Ascending aorta (tissue), 2 donors: ENCODE data around the gene KCTD18. TPM values are rescaled to one million over a fixed set of nuclear protein-coding genes. Genes with fewer than 3 reads are reported as not detected.

Experiments used
- DNase-seq, 2 donors: peaks; one replicate each; pipeline ENCODE4 v3.0.0-alpha.2; 2019; ENCODE audit warnings: low spot score in 2 of 2
- H3K27ac ChIP-seq, 2 donors: fragments of 200-600 bp; sonication (generic); one replicate each; pipeline ENCODE4 v1.5.1; 2016 to 2017; ENCODE audit warnings: mild to moderate bottlenecking in 1 of 2
- H3K27me3 ChIP-seq: fragments of 200-600 bp; sonication (generic); one replicate; pipeline ENCODE4 v1.5.1; 2017
- H3K36me3 ChIP-seq, 2 donors: fragments of 200-600 bp; sonication (generic); one replicate each; pipeline ENCODE4 v1.5.1; 2016
- H3K4me1 ChIP-seq, 2 donors: fragments of 200-600 bp; sonication (generic); one replicate each; pipeline ENCODE4 v1.5.1; 2016 to 2017; ENCODE audit warnings: mild to moderate bottlenecking in 1 of 2
- H3K4me3 ChIP-seq, 2 donors: fragments of 200-600 bp; sonication (generic); one replicate each; pipeline ENCODE4 v1.5.1; 2016 to 2017; ENCODE audit warnings: mild to moderate bottlenecking in 1 of 2
- H3K9me3 ChIP-seq, 2 donors: fragments of 200-600 bp; sonication (generic); one replicate each; pipeline ENCODE4 v1.5.1; 2016
- intact Hi-C: fragments of 100-400 bp; cut with DNase I; formaldehyde crosslinking; loops from one replicate; pipeline ENCODE4 v1.15.1; 2023
- total RNA-seq: library from RNA; depleted of rRNA; stranded (reverse); fragments of >200 nt; gene quantifications from one replicate; pipeline ENCODE4 v1.1.0, GENCODE V29; 2016
- TF ChIP-seq, protein P1 (sequence below), 3 experiments: fragments of 200-600 bp in 2 of 3; fragments of 450-650 bp in 1 of 3; sonication (generic) in 2 of 3; IDR thresholded peaks; one replicate each; pipeline ENCODE4 v1.5.1; 2016 to 2019; ENCODE audit warnings: antibody characterized with exemption in 3 of 3, mild to moderate bottlenecking in 1 of 3, moderate library complexity in 1 of 3

The KCTD18 gene
- total RNA-seq, 1 donor from 2014 or later: 17.9 TPM

DNA sequence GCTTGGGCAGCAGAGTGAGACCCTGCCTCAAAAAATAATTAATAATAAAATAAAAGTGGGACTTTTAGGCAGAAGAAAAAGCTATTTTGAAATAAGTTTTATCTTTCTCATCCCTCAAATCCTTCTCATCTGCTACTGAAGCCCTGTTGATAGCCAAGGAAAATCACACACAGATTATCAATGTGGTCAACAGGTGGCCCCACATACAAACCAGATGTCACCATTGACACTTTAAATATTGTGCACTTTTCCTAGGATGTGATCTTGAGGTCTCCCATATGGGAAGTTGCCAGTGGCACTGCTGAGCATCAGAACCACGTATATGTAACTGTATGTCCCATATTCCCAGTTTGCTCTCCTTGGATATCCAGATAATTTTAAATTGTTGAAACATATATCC lies 64.6 kb downstream of the KCTD18 start:
- intact Hi-C loops: no loop called here
- Histone ChIP-seq H3K9me3 (no peaks in the 10 kb centered on the region), H3K27me3 (no peaks in the 10 kb centered on the region), H3K36me3 (peaks cover 10 to 23% of the 10 kb centered on the region in 2 donors), H3K4me1 (no peaks in the 10 kb centered on the region), H3K4me3 (no peak overlapping the region), H3K27ac (no peak overlapping the region)
- TF ChIP-seq, protein P1, sequence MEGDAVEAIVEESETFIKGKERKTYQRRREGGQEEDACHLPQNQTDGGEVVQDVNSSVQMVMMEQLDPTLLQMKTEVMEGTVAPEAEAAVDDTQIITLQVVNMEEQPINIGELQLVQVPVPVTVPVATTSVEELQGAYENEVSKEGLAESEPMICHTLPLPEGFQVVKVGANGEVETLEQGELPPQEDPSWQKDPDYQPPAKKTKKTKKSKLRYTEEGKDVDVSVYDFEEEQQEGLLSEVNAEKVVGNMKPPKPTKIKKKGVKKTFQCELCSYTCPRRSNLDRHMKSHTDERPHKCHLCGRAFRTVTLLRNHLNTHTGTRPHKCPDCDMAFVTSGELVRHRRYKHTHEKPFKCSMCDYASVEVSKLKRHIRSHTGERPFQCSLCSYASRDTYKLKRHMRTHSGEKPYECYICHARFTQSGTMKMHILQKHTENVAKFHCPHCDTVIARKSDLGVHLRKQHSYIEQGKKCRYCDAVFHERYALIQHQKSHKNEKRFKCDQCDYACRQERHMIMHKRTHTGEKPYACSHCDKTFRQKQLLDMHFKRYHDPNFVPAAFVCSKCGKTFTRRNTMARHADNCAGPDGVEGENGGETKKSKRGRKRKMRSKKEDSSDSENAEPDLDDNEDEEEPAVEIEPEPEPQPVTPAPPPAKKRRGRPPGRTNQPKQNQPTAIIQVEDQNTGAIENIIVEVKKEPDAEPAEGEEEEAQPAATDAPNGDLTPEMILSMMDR (IDR thresholded peaks at IDR 0.05): no peak
- DNase-seq: no peak

DNA sequence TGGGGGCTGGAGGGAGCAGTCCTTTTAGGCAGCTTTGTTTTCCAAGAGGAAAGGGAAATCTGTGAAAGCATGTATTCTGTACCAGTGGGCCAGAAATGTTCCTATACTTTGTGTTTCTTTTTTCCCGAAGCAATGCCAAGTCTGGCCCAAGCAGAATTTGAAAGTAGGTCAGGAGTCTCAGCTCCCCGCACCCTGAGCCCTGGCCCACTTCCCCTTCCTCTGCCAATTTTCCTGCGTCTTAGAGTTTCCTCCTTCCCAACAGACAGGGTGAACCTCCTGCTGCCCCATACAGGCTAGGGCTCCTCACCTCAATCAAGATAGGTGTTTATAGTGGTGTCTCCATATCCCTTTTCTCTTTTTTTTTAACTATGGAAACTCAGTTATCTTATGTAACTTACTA lies 65.3 kb downstream of the KCTD18 start:
- intact Hi-C loops: no loop called here
- Histone ChIP-seq H3K27ac (no peak overlapping the region), H3K4me3 (no peak overlapping the region), H3K9me3 (no peaks in the 10 kb centered on the region), H3K36me3 (peaks cover 10 to 25% of the 10 kb centered on the region in 2 donors), H3K4me1 (no peaks in the 10 kb centered on the region), H3K27me3 (no peaks in the 10 kb centered on the region)
- TF ChIP-seq, protein P1 (IDR thresholded peaks at IDR 0.05): no peak
- no peak for DNase-seq

DNA sequence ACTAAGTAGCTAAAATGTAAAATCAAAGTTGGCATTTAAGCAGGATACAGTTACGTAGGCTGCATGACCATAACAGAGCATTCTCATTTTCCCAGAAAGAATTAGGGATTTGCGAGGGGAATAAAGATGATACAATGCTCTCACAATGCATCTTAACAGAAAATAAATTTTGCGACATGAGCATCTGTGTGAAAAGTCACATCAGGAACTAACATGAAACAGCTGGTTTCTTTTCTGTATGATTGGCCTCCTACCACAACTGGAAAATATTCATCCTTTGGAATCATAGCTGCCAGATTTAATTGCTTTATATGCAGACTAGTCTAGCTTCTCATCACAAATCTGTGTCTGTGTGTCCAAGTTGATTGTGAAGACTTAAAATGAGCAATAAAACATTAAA lies 66.0 kb downstream of the KCTD18 start:
- no peak overlapping the region for H3K27ac ChIP-seq
- H3K36me3 ChIP-seq: peaks cover 10 to 30% of the 10 kb centered on the region in 2 donors
- no peaks in the 10 kb centered on the region for H3K9me3 ChIP-seq
- H3K4me1 ChIP-seq: no peaks in the 10 kb centered on the region
- no peak for DNase-seq
- intact Hi-C loops: no loop called here
- H3K27me3 ChIP-seq: no peaks in the 10 kb centered on the region
- H3K4me3 ChIP-seq: no peak overlapping the region
- TF ChIP-seq, protein P1 (IDR thresholded peaks at IDR 0.05): no peak

DNA sequence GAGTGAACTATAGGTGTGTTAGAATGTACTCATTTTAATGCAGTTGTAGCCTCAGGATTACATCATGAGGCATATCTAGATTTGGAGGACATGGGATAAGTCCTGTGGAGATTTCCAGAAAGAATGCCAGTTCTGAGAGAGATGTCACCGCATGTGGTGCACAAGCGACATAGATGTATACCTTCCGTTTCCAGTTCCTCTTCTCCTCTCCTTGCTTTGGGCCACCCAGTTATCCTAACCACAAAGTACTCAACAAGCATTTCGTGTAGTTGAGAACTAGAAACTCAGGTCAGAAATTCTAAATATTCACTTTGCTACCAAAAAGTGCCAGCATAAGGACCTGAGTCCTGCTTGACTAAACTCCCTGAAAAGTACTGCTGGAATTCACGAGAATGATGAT lies 66.5 kb downstream of the KCTD18 start:
- Histone ChIP-seq H3K27ac (no peak overlapping the region), H3K9me3 (no peaks in the 10 kb centered on the region), H3K36me3 (peaks cover 10 to 30% of the 10 kb centered on the region in 2 donors), H3K27me3 (no peaks in the 10 kb centered on the region), H3K4me1 (no peaks in the 10 kb centered on the region), H3K4me3 (no peak overlapping the region)
- TF ChIP-seq, protein P1 (IDR thresholded peaks at IDR 0.05): no peak
- no peak for DNase-seq
- intact Hi-C loops: no loop called here

DNA sequence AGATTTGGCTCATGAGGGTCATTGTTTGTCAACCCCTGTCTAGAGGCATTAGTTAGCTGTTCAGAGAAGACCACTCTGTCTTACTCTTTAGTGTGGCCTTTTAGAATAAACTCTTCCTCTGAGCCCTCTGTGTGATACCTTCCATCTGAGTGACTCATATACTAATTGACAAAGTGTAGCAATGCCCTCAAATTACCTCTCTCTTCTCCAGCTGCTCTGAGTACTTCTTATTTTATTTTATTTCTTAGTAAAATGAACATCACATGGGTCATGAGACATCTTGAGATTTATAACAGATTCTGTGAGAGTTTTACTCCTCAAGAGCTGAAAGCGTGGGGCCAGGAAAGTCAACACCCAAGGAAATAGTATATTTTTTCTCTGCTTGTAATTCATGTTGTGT lies 67.4 kb downstream of the KCTD18 start:
- no peak for DNase-seq
- intact Hi-C loops: no loop called here
- H3K4me1 ChIP-seq: no peaks in the 10 kb centered on the region
- no peaks in the 10 kb centered on the region for H3K9me3 ChIP-seq
- TF ChIP-seq, protein P1 (IDR thresholded peaks at IDR 0.05): no peak
- H3K27ac ChIP-seq: no peak overlapping the region
- no peak overlapping the region for H3K4me3 ChIP-seq
- H3K27me3 ChIP-seq: no peaks in the 10 kb centered on the region
- H3K36me3 ChIP-seq: peaks cover 10 to 30% of the 10 kb centered on the region in 2 donors

DNA sequence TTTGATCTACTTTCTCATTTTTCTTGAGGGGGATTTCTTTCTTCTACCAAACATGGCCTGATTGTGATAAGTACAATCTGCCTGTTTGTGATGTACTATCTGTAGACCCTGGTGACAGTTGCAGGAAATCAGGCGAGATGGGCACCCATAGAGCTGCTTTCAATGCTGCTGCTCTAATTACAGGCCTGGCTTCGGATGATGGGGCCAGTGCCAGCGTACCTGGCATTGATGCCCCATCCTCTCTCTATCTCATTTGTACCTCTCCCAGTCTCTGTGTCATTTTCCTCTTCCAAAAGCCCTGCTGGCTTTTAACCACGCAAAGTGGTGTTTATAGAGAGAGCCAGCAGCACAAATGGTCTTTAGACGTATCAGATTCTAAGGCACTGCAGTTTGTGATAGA lies 69.9 kb downstream of the KCTD18 start:
- Histone ChIP-seq H3K36me3 (peaks cover 13 to 30% of the 10 kb centered on the region in 2 donors), H3K4me1 (no peaks in the 10 kb centered on the region), H3K27me3 (no peaks in the 10 kb centered on the region), H3K4me3 (no peak overlapping the region), H3K9me3 (no peaks in the 10 kb centered on the region), H3K27ac (no peak overlapping the region)
- TF ChIP-seq, protein P1 (IDR thresholded peaks at IDR 0.05): no peak
- intact Hi-C loops: no loop called here
- no peak for DNase-seq
